IPS-NIHi11 (cell line): ENCODE results near the gene LAIR2.
"Not testable (repeated sequence)": the region's sequence is repeated elsewhere in the genome, so short reads cannot be mapped to it uniquely, and the experiment has no call there.

Experiments used
- DNase-seq: peaks from one replicate; pipeline ENCODE4 v3.0.0; 2012; ENCODE audit warnings: mixed read lengths, low spot score

The LAIR2 gene

GRCh38 chr19:54464630-54465425 is 37.8 kb upstream of the LAIR2 start:
- peak; percentile 91 for DNase-seq

DNA sequence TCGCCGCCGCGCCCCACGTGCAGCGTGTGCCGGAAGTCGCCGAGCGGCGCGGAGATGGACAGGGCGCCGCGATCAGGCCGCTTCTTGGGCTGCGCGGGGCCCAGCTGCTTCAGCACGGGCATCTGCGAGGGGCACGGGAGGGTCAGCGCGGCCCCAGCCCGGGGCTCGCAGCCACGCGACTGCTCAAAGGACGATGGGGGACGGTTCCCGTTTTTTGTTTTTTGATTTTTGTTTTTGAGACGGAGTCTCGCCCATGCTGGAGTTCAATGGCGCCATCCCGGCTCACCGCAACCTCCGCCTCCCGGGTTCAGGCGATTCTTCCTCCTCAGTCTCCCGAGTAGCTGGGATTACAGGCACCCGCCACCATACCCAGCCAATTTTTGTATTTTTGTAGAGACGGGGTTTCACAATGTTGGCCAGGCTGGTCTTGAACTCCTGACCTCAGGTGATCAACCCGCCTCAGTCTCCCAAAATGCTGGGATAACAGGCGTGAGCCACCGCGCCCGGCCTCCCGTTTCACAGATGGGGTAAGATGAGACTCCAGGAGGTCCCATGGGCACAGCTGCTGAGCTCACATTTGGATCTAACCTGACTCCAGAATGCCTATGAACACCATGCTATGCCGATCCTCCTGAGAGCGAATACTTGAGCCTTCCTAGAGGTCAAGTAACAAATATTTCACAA is 37.1 kb upstream of the LAIR2 start:
- no peak for DNase-seq

DNA sequence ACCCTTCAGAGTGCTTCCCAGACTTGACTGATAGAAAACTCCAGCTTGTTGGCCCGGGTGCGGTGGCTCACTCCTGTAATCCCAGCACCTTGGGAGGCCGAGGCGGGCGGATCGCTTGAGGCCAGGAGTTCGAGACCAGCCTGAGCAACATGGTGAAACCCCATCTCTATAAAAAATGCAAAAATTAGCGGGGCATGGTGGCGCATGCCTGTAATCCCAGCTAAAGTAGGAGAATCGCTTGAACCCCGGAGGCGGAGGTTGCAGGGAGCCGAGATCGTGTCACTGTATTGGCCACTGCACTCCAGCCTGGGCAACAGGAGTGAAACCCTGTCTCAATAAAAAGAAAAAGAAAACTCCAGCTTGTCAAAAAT is 36.5 kb upstream of the LAIR2 start:
- not testable (repeated sequence) for DNase-seq

GRCh38 chr19:54469496-54469934 is 33.1 kb upstream of the LAIR2 start:
- DNase-seq = no peak

GRCh38 chr19:54470276-54470887 is 32.2 kb upstream of the LAIR2 start:
- no peak for DNase-seq

- peak; percentile 56 for DNase-seq
These were observed 31.4 kb upstream of the LAIR2 start for GRCh38 chr19:54470991-54471782.

DNA sequence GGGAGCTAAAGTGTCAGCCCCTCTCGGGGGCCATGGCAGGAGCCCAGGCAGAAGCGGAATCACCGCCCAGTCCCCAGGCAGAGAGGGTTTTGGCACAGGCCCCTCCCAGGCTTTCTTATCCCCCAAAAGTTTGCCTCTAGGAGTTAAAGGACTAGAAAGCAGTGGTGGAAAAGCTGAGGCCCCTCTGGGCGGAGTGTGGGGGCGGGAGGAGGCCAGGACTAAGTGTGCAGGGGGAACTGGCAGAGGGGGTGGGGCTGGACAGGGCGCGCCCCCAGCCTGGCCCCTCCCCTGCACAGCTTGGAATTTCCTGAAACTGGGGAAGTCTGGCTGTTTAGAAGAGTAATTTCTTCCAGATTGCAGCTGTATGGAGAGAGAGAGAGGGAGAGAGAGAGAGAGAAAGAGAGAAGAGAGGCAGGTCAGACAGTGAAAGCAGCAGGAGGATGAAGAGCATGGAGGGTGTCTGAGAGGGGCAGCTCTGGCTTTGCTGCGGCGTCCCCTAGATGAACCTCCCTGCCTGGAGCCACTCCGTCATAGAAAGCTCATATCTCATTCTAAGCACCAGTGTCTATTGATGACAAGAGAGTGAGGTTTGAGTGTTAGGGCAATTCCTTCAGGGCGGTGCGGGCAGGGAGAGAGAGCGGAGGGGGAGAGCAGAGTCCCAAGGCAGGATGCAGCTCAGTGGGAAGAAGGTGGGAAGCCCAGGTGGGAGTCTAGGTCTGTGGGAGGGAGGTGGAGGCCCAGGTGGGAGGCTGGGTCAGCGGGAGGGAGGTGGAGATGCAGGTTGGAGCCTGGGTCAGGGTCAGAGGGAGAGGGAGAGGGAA is 29.4 kb upstream of the LAIR2 start, which contains the start of gene CDC42EP5:
CDC42EP5 (minus strand) TSS at position 226 of the 821 bp plus-strand sequence. CDS start 7,749 bp downstream, outside the sequence.
- DNase-seq = peak; percentile 67

- no peak for DNase-seq
These were observed 28.7 kb upstream of the LAIR2 start for GRCh38 chr19:54473892-54474372.

- no peak for DNase-seq
These were observed 26.9 kb upstream of the LAIR2 start for GRCh38 chr19:54475706-54476105.

GRCh38 chr19:54477650-54478049 is 25.0 kb upstream of the LAIR2 start:
- DNase-seq = no peak

GRCh38 chr19:54478677-54479266 is 23.9 kb upstream of the LAIR2 start:
- peak; percentile 65 for DNase-seq

DNA sequence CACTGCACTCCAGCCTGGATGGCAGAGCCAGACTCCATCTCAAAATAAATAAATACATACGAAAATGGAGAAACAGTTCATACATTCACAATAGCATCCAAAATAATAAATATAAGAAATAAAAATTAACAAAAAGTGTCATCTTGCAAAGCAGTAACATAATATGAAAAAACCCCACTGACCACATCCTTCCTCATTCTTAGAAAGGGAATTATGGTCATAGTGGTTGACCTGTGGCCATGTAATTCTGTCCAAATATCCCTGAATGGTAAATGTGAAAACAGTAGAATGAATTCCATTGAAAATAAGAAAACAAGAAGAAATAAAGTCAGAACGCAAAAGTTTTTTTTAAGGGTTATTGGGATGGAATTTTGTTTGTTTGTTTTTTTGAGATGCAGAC is 22.6 kb upstream of the LAIR2 start:
- DNase-seq = no peak

GRCh38 chr19:54481326-54481930 is 21.2 kb upstream of the LAIR2 start:
- peak; percentile 75 for DNase-seq

DNA sequence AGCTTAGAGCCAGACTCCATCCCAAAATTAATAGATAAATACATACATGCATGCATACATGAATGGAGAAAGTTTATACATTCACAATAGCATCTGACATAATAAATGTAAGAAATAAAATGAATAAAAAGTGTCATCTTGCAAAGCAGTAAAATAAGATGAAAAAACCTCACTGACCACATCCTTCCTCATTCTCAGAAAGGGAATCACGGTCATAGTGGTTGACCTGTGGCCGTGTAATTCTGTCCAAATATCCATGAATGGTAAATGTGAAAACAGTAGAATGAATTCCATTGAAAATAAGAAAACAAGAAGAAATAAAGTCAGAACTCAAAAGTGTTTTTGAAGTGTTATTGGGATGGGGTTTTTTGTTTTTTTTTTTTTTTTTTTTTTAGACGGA is 19.7 kb upstream of the LAIR2 start:
- no peak for DNase-seq

DNA sequence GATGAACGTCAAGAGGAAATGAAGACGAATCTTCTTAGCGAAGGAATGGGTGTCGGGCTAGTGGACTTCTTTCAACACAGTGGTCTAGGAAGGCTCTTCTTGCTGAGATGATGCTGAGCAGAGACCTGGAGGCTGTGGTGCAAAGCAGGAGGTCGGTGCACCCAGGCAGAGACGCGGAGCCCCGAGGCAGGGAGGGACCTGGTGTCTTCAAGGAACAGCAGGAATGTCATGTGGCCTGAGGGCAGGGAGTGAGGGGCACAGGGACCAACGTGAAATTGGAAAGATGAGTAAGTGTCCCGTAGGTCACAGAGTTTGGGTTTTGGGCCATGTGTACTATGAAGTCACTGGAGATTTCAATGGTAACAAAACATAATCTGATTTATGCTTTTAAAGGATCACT is 18.2 kb upstream of the LAIR2 start:
- no peak for DNase-seq

GRCh38 chr19:54485851-54486250 is 16.8 kb upstream of the LAIR2 start:
- no peak for DNase-seq

DNA sequence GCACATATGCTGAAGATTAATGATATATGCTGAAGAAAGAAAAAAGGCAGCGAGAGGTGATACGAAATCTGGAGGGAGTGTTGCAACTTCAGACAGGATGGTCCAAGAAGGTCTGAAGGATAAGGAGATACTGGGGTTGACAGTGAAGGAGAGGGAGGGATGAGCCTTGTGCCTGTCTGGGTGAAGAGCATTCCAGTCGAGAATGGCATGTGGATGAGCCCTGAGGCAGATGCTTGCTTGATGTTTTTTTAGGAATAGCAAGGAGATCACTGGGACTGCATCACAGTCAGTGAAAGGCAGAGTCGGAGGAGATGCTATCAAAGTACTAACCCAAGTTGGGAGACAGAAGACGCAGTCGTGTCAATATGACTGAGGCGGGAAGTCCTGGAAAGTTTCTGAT is 13.3 kb upstream of the LAIR2 start:
- DNase-seq = no peak

- DNase-seq = no peak
These were observed 12.9 kb upstream of the LAIR2 start for GRCh38 chr19:54489766-54490165.

- no peak for DNase-seq
These were observed 10.1 kb upstream of the LAIR2 start for GRCh38 chr19:54492568-54492967.

GRCh38 chr19:54493056-54493455 is 9.6 kb upstream of the LAIR2 start:
- DNase-seq = not testable (repeated sequence)
